Stimulated activated naive CD4-positive, alpha-beta T cell (primary cell): Measurements from ENCODE around the gene CTDP1.

Source experiments
- DNase-seq, 6 experiments: peaks; one replicate each; lab custom pipeline; 2025; lab: John Stamatoyannopoulos, UW

Gene CTDP1

DNA sequence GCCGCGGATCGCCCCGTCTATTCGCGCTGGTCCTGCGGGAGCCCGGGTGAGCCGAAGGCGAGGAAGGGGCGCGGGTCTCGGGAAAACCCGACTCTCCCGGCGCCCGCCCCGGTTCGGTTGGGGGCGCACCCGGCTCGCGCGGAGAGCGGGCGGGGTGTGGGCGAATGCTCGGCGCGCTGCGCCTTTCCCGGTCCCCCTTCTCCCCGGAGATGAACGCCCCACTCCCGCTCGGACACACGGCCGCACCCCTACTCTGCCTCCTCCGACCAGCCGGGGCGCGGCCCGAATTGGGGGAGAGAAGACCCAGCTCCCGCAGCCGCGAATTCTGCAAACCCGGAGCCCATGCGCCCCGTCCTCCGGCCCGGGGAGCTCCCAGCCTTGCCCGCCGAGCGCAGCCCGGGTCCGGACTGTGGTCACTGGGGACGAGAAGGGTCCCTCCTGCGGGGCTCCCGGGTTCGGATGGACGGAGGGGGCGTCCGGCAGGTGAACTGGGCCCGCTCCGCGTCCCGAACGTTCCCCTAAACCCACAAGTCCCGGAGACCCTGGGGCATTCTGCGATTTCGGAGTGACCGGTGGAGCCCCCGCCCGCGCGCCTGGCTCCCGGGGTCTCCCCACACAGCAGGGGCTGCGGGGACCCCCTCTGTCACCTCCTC is 118.9 kb downstream of the CTDP1 start:
- no peak for DNase-seq

DNA sequence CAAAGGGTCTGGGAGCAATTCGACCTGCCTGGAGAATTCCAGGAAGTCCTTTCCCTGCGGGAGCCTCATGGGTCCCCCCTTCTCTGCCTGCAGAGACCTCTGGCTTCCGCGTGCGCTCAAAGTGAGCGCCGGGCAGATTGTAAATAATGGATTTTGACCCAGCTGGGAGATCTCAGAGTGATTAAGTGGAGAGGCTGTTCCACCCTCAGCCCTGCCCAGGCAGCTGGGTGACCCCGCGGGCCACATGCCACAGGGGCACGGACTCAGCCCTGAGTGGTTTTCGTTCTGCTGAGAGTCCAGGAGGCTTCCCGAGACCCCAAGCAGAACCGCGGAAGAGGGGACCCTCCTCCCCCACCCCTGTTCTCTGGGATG is 119.4 kb downstream of the CTDP1 start:
- DNase-seq, result no peak

DNA sequence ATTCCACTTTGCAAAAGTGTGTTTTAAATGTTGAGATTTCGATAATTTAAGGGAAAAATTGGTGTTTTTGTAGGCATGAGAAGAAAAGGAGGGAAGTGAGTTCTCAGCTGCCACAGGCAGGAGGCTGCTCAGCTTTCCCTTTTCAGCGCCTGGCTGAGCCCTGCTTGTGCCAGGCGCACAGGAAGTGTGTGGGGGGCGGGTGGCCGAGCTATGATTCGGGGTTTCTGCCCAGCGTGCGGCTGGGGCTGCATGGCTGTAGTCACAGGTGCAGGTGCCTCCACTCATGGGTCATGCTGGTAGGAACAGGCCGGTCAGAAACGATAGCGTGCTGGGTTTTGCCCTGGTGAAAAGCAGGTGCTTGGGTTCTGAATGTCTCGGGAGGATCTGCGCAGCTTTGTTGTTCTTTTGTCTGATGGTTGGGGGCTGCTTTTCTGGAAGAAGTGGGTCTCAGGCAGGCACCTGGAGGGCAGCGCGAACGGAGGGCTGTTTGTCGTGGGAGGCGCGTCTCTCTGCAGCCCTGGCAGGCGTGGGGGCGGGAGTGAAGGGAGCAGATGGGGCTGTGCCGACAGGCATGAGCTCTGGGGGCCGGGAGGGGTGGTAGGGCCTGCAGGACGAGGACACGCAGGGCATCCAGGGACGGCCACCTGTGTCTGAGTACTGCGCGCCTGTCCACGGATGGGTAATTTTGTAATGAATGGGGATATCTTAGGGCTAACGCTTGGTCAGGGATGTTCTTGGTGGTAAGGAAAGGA is 120.2 kb downstream of the CTDP1 start:
- no peak for DNase-seq

DNA sequence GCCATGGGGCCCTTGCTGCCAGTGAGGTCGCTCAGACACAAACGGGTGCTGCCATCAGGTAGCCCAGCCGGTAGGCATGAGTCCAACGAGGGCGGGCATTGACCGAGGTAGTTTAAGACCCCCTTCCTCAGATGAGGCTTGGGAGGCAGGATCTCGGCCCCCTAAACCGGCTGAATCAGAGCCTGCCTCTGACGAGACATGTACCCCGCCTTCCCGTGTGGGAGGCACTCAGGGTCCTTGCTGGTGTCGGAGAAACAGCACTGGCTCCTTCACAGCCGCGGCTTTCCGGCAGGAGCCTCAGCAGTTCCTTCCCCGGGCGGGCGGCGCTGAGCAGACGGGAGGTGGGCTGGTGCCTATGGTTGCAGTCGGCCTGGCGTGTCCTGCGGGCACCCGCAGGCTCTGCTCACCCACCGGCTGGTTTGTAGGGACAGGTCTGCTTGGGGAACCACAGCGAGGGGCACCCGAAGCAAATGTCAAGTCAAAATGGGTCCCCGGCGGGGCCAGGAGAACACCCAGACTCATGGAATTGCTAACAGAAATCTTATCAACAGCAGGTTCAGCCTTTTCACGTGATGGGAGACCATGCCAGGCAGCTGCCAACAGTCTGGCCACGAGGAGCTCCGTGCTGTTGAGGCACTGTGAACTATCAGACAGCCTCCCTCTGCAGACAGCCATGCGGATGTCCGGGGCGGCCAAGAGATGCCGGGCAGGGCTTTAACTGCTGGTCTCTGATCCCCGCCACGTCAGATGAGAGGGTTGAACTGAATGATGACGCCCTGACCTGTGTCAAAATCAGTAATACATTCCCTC is 121.0 kb downstream of the CTDP1 start:
- no peak for DNase-seq

DNA sequence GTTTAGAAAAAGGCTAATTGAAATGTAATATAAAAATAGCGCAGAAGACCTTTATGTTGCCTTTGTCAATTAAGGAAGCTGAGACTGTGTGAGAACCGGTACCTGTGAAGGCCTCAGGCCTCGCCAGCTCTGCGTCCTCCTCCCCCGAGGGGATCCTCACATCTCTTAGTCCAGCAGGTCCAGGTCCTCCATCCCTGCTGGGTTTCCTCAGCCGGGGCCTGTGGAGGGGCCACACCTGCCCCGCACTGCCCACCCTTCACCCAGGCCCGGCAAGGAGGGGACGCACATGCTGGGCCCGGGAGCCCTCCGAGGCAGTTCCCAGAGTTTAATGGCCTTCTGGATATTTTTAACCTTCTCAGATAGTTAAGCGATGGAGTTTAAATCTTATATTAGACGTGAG is 121.6 kb downstream of the CTDP1 start:
- no peak for DNase-seq

DNA sequence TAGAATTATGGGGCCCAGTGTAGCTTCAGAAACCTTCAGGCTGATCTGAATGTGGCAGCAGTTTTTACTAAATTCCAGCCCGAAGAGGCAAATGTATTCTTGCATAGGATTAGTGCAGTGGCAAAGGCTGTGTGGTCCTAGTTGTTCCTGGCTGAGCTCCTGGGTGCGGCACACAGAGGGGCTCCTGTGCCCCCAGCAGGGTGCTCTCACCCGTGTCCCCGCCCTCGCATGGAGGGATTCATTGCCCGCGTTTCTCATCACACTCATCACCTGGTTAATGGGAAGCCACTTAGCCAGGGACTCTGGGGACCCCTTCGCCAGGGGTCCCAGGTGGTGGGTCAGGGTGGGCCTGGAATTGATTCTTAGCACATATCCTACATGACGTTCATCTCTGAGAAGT is 122.0 kb downstream of the CTDP1 start:
- no peak for DNase-seq

DNA sequence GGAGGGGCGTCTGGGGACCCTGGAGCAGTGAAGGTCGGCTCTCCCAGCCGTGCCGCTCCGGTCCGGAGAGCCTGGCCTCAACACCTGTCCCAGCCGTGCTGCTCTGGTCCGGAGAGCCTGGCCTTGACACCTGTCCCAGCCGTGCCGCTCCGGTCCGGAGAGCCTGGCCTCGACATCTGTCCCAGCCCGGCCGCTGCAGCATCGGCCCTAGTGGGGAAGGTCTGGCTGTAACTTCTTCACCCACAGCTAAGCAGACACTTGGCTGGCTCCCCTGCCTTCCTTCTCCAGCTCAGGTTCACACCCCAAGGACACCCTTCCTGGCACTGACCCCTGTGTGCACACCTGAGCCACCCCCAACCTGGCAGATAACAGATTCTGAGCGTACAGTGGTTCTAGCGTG is 122.7 kb downstream of the CTDP1 start:
- no peak for DNase-seq

DNA sequence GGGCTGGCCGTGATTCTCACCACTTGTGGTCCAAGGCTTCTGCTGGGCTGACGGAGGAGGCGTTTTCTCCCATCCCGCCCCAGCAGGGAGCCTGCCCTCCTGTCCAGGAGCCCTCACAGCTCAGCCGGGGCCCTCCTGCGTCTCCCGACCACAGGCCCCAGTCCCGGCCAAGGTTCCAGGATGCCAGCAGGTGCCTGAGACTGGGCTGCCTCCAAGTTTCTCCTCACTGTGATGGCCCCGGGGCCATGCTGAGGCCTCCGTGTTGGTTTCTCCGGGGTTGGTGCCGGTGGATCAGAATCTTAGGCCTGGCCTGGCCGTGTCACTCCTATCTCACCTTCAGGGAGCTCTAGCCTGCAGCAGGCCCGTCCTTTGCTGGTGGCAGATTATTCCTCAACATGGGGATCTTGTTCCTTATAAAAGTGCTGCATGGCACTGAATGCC is 124.0 kb downstream of the CTDP1 start:
- DNase-seq, result no peak
